ENCODE measurements around the gene IMP3.

The IMP3 gene

DNA sequence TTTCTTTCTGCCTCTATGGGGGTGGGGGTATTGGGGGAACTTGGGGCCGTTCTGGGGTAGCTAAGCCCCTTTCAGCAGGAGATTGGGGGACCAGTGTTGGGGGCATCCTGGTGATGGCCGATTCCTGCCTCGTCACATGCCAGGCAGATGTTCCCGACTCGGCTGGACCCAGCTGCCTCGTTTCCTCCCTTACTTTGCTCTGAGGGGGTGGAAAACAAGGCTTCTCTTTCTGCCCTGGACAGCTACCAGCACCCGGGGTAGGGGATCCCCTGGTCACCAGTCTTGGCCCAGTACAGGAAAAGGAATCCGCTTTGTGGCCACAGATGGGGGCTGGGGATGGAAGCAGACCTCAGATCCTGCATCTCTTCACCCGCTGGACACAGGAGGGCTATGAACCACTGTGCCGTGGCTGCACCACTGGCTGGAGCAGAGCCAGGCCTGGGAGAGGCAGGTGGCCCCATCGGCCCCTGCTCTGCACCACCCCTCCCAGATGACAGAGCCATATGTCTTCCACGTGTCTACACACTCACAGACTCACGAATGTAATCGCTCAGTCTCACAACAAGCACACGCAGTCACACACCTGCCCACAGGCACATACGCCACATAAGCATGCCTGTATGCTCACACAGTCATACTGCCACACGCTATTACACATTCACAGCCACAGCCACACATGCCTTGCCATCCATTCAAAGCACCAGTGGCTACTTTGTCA, 20.1 kb upstream of the IMP3 start:
- no CpG with 5 or more reads among the region's 17 CpGs for WGBS (ENCODE audit: insufficient coverage, insufficient read length)
- DNase-seq (ENCODE audit: low read depth, low spot score), result no peak
- H3K4me1 ChIP-seq (ENCODE audit: control insufficient read depth, insufficient read depth, low read length), result no peaks in the 10 kb centered on the region
- H3K36me3 ChIP-seq (ENCODE audit: control insufficient read depth, insufficient read depth, low read length), result 0 out of 2 replicates have a peak, but pooled peaks cover 7% of the 10 kb centered on the region
- H3K9me3 ChIP-seq (ENCODE audit: control insufficient read depth, insufficient read depth, low read length), result no peaks in the 10 kb centered on the region
- no peak overlapping the region for H3K27ac ChIP-seq (ENCODE audit: low read length)
- no peaks in the 10 kb centered on the region for H3K27me3 ChIP-seq (ENCODE audit: control insufficient read depth, insufficient read depth, low read length)
- no peak overlapping the region for H3K4me3 ChIP-seq (ENCODE audit: low read length)

DNA sequence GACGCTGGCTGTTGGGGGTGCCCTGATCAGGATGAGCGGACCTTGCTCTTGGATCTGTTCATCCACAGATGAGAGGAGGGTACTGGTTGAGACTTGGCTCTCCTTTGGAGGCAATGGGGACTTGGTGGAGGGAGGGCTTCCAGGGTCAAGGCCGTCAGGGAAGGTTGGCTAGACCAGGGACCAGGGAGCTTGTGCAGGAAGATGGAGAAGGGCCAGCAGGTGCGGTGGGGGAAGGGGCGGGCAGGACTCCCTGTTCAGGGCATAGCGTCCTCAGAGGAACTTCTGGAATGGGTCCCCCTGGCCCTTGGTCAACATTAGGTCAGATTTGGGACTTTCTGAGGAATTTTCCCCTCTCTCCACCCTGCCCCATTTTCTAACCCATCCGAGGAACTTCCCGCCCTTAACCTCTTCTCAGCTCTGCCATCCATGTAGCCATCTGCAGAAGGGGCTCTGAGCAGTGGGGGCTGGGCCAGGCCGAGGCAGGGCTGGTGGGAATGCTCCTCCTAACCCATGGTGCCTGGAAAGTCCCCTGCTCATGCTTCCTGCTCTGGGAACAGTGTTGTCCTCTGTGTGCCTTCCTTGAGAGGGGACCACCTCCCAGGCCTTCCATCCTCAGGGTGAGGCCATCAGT, 19.2 kb upstream of the IMP3 start:
- no CpG with 5 or more reads among the region's 9 CpGs for WGBS (ENCODE audit: insufficient coverage, insufficient read length)
- no peak for DNase-seq (ENCODE audit: low read depth, low spot score)

GRCh38 chr15:75656813-75657212, 16.8 kb upstream of the IMP3 start:
- Histone ChIP-seq H3K4me3 (ENCODE audit: low read length) (no peak overlapping the region), H3K27ac (ENCODE audit: low read length) (no peak overlapping the region), H3K27me3 (ENCODE audit: control insufficient read depth, insufficient read depth, low read length) (no peaks in the 10 kb centered on the region), H3K4me1 (ENCODE audit: control insufficient read depth, insufficient read depth, low read length) (no peaks in the 10 kb centered on the region), H3K9me3 (ENCODE audit: control insufficient read depth, insufficient read depth, low read length) (no peaks in the 10 kb centered on the region), H3K36me3 (ENCODE audit: control insufficient read depth, insufficient read depth, low read length) (0 out of 2 replicates have a peak, but pooled peaks cover 7% of the 10 kb centered on the region)
- DNase-seq (ENCODE audit: low read depth, low spot score), result no peak
- no CpG with 5 or more reads among the region's 22 CpGs for WGBS (ENCODE audit: insufficient coverage, insufficient read length)

More for the DNA sequence above, 19.2 kb upstream of the IMP3 start:
- no peaks in the 10 kb centered on the region for H3K9me3 ChIP-seq (ENCODE audit: control insufficient read depth, insufficient read depth, low read length)
- H3K4me3 ChIP-seq (ENCODE audit: low read length), result no peak overlapping the region
- no peaks in the 10 kb centered on the region for H3K4me1 ChIP-seq (ENCODE audit: control insufficient read depth, insufficient read depth, low read length)
- H3K27me3 ChIP-seq (ENCODE audit: control insufficient read depth, insufficient read depth, low read length), result no peaks in the 10 kb centered on the region
- H3K27ac ChIP-seq (ENCODE audit: low read length), result no peak overlapping the region
- 0 out of 2 replicates have a peak, but pooled peaks cover 7% of the 10 kb centered on the region for H3K36me3 ChIP-seq (ENCODE audit: control insufficient read depth, insufficient read depth, low read length)

DNA sequence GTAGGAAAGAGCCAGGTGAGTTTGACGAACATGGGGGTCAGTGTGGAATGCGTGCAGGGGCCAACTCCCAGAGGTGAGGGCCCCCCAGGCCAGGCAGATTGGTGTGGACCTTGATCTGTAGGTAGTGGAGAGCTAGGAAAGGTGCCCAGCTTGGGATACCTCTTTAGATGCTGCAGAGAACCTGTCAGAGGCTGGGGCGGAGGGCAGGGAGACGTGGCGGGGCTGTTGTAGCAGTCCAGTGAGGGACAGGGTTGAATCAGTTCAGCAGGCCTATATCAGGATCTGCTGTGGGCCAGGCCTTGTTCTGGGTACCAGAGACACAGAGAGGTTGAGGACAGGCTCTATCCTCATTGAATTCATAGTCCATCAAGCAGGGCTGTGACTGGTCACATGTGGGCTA, 16.3 kb upstream of the IMP3 start:
- WGBS (ENCODE audit: insufficient coverage, insufficient read length), result no CpG with 5 or more reads among the region's 5 CpGs
- H3K27ac ChIP-seq (ENCODE audit: low read length), result no peak overlapping the region
- 0 out of 2 replicates have a peak, but pooled peaks cover 1% of the 10 kb centered on the region for H3K4me1 ChIP-seq (ENCODE audit: control insufficient read depth, insufficient read depth, low read length)
- H3K36me3 ChIP-seq (ENCODE audit: control insufficient read depth, insufficient read depth, low read length), result 0 out of 2 replicates have a peak, but pooled peaks cover 7% of the 10 kb centered on the region
- no peak for DNase-seq (ENCODE audit: low read depth, low spot score)
- no peak overlapping the region for H3K4me3 ChIP-seq (ENCODE audit: low read length)
- H3K27me3 ChIP-seq (ENCODE audit: control insufficient read depth, insufficient read depth, low read length), result no peaks in the 10 kb centered on the region
- H3K9me3 ChIP-seq (ENCODE audit: control insufficient read depth, insufficient read depth, low read length), result no peaks in the 10 kb centered on the region

DNA sequence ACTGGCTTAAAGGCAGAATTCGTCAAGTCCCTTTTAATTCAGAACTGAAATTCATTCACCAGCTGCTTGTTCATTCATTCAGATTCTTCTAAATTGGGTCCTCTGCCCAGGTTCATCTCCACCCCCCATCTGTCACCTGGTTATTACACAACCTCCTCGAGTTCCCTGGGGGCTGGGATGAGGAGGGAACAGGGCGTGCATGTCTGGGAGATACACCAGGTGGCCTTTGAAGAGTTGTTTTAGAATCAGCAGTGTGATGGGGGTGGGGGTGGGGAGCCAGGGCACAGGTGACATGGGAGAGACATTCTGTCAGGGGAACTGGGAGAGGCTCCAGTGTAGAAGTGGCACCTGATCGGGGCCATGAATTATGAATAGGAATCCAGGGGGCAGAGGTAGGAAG, 15.9 kb upstream of the IMP3 start:
- DNase-seq (ENCODE audit: low read depth, low spot score), result no peak
- peaks cover 7% of the 10 kb centered on the region; the same call in 1 of the 2 replicates for H3K36me3 ChIP-seq (ENCODE audit: control insufficient read depth, insufficient read depth, low read length)

GRCh38 chr15:75654201-75654907, 14.3 kb upstream of the IMP3 start:
- WGBS (ENCODE audit: insufficient coverage, insufficient read length), result no CpG with 5 or more reads among the region's 4 CpGs
- Histone ChIP-seq H3K4me3 (ENCODE audit: low read length) (no peak overlapping the region), H3K27me3 (ENCODE audit: control insufficient read depth, insufficient read depth, low read length) (no peaks in the 10 kb centered on the region), H3K36me3 (ENCODE audit: control insufficient read depth, insufficient read depth, low read length) (peaks cover 3% of the 10 kb centered on the region; the same call in 1 of the 2 replicates), H3K4me1 (ENCODE audit: control insufficient read depth, insufficient read depth, low read length) (peaks cover 3% of the 10 kb centered on the region; the same call in 1 of the 2 replicates), H3K9me3 (ENCODE audit: control insufficient read depth, insufficient read depth, low read length) (no peaks in the 10 kb centered on the region), H3K27ac (ENCODE audit: low read length) (no peak overlapping the region)
- DNase-seq (ENCODE audit: low read depth, low spot score), result no peak

More for the DNA sequence above, 15.9 kb upstream of the IMP3 start:
- H3K27me3 ChIP-seq (ENCODE audit: control insufficient read depth, insufficient read depth, low read length), result no peaks in the 10 kb centered on the region
- 0 out of 2 replicates have a peak, but pooled peaks cover 2% of the 10 kb centered on the region for H3K4me1 ChIP-seq (ENCODE audit: control insufficient read depth, insufficient read depth, low read length)
- no peak overlapping the region for H3K4me3 ChIP-seq (ENCODE audit: low read length)
- no peak overlapping the region for H3K27ac ChIP-seq (ENCODE audit: low read length)
- H3K9me3 ChIP-seq (ENCODE audit: control insufficient read depth, insufficient read depth, low read length), result no peaks in the 10 kb centered on the region
- WGBS (ENCODE audit: insufficient coverage, insufficient read length), result no CpG with 5 or more reads among the region's 4 CpGs

DNA sequence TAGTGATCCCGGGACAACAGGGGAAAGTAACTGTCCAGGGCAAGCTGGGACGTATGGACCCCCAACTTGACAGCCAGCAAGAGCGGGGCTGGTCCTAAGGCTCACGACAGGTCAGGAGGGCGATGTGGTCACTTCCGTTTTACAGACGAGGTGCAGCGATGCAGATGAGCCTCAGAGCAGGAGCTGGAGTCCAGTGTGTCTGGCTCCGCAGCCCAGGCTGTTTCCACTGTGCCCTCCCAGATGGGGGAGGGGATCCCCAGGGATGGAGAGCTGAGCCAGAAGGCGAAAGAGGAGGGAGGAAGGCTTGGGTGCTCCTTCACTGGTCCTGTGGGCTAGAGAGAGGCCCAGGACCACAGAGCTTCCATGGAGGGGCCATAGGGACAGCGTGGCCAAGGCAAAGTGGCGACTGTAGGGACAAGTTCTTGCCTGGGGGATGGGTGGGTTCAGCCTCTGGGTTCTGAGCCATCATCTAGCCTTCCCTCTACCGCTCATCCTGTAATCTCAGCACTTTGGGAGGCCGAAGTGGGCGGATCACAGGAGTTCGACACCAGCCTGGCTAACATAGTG, 13.4 kb upstream of the IMP3 start:
- Histone ChIP-seq H3K9me3 (ENCODE audit: control insufficient read depth, insufficient read depth, low read length) (no peaks in the 10 kb centered on the region), H3K27me3 (ENCODE audit: control insufficient read depth, insufficient read depth, low read length) (no peaks in the 10 kb centered on the region), H3K4me1 (ENCODE audit: control insufficient read depth, insufficient read depth, low read length) (peaks cover 9% of the 10 kb centered on the region), H3K36me3 (ENCODE audit: control insufficient read depth, insufficient read depth, low read length) (peaks cover 3% of the 10 kb centered on the region; the same call in 1 of the 2 replicates), H3K27ac (ENCODE audit: low read length) (no peak overlapping the region), H3K4me3 (ENCODE audit: low read length) (no peak overlapping the region)
- WGBS (ENCODE audit: insufficient coverage, insufficient read length), result no CpG with 5 or more reads among the region's 16 CpGs
- no peak for DNase-seq (ENCODE audit: low read depth, low spot score)

- Histone ChIP-seq H3K9me3 (ENCODE audit: control insufficient read depth, insufficient read depth, low read length) (no peaks in the 10 kb centered on the region), H3K27me3 (ENCODE audit: control insufficient read depth, insufficient read depth, low read length) (no peaks in the 10 kb centered on the region), H3K4me3 (ENCODE audit: low read length) (no peak overlapping the region), H3K27ac (ENCODE audit: low read length) (no peak overlapping the region), H3K4me1 (ENCODE audit: control insufficient read depth, insufficient read depth, low read length) (peaks cover 9% of the 10 kb centered on the region), H3K36me3 (ENCODE audit: control insufficient read depth, insufficient read depth, low read length) (no peaks in the 10 kb centered on the region; the same call in 1 of the 2 replicates)
- DNase-seq (ENCODE audit: low read depth, low spot score), result no peak
- WGBS (ENCODE audit: insufficient coverage, insufficient read length), result no CpG with 5 or more reads among the region's 2 CpGs
These were observed 12.0 kb upstream of the IMP3 start for GRCh38 chr15:75651810-75652543.

DNA sequence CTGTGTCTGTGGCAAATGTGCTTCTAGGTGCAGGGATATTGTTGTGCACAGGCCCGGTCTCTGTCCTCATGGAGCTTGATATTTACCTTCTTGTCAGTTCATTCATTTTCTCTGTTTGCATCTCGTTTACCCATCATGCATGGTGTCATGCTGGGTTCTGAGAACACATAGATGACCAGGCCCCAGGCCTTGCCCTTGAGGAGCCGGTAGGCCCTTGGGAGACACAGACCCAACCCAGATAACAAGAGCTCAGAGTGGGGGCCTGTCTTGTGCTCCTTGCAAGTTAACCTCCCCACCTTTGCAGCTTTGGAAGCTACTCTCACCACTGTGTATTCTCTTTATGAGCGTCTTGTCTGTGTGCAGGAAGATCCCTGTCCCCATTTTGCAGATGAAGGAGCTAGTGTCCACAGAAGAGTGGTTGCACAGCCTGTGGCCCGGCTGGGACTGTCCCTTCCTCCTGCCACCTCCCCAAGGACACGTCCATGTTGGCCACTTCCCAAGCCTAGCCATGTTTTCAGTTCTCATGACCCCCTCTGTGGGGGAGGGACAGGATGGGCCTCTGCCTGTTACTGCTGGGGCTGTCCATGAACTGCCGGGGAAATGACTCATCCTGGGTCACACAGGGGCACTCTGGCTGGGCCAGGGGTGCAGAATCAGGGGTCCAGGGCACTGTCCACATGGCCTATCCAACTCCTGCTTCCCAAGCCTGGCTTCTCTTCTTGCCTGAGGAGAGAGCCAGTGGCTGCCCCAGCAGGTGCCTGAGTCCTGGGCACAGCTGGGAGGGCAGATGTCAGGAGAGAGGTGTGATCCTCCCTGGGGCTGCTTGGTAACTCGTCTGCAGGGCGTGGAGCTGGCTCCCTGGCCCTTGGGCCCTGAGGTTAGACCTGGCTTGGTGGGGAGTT, 11.1 kb upstream of the IMP3 start:
- Histone ChIP-seq H3K9me3 (ENCODE audit: control insufficient read depth, insufficient read depth, low read length) (no peaks in the 10 kb centered on the region), H3K27ac (ENCODE audit: low read length) (no peak overlapping the region), H3K4me1 (ENCODE audit: control insufficient read depth, insufficient read depth, low read length) (peaks cover 9% of the 10 kb centered on the region), H3K4me3 (ENCODE audit: low read length) (no peak overlapping the region), H3K36me3 (ENCODE audit: control insufficient read depth, insufficient read depth, low read length) (no peaks in the 10 kb centered on the region; the same call in 1 of the 2 replicates), H3K27me3 (ENCODE audit: control insufficient read depth, insufficient read depth, low read length) (no peaks in the 10 kb centered on the region; the same call in 1 of the 2 replicates)
- DNase-seq (ENCODE audit: low read depth, low spot score), result no peak
- WGBS (ENCODE audit: insufficient coverage, insufficient read length), result no CpG with 5 or more reads among the region's 9 CpGs

All from iPS DF 6.9 (cell line).